Measurements from ENCODE around the gene PTPN3.

The PTPN3 gene

GRCh38 chr9:109428854-109429253 is 69.3 kb downstream of the PTPN3 start:
- no peaks in the 10 kb centered on the region for H3K4me1 Mint-ChIP-seq (ENCODE audit: low read depth in 2 of 2)
- H3K36me3 Mint-ChIP-seq (ENCODE audit: insufficient read depth) = no peaks in the 10 kb centered on the region
- ATAC-seq (replicated peaks) (no peak), DNase-seq (no peak)
- no peak overlapping the region for H3K27ac Mint-ChIP-seq
- H3K4me3 Mint-ChIP-seq = no peak overlapping the region
- peaks cover 11 to 12% of the 10 kb centered on the region in 2 donors for H3K27me3 Mint-ChIP-seq
- H3K9me3 Mint-ChIP-seq = no peaks in the 10 kb centered on the region

DNA sequence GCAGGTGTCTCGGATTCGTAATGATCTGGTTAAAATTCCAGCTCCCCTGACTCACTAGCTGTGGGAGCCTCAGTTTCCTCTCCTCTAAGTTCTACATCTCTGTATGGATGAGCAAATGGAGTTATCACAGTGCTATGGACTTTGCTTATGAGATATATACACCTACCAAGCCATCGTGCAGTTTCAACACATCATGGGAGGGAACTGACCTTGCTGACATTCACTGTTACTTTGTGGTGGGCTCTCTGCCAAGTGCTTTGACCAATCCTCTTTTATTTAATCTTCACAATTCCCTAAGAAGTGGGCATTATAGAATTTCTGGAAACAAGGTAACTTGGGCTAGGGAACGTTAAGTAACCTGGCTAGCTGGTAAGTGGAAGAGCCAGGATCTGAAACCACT is 70.2 kb downstream of the PTPN3 start:
- no peak for DNase-seq
- Mint-ChIP-seq H3K4me1 (ENCODE audit: low read depth in 2 of 2) (no peaks in the 10 kb centered on the region), H3K36me3 (ENCODE audit: insufficient read depth) (no peaks in the 10 kb centered on the region)

GRCh38 chr9:109426626-109427402 is 71.3 kb downstream of the PTPN3 start:
- ATAC-seq (replicated peaks) (no peak), DNase-seq (no peak)
- Mint-ChIP-seq H3K36me3 (ENCODE audit: insufficient read depth) (no peaks in the 10 kb centered on the region), H3K27ac (no peak overlapping the region), H3K9me3 (no peaks in the 10 kb centered on the region), H3K4me3 (no peak overlapping the region), H3K27me3 (peaks cover 5 to 12% of the 10 kb centered on the region in 2 donors), H3K4me1 (ENCODE audit: low read depth in 2 of 2) (no peaks in the 10 kb centered on the region)

More for the DNA sequence above, 70.2 kb downstream of the PTPN3 start:
- ATAC-seq (replicated peaks) = no peak
- Mint-ChIP-seq H3K27ac (no peak overlapping the region), H3K27me3 (peaks cover 11 to 12% of the 10 kb centered on the region in 2 donors), H3K4me3 (no peak overlapping the region), H3K9me3 (no peaks in the 10 kb centered on the region)

DNA sequence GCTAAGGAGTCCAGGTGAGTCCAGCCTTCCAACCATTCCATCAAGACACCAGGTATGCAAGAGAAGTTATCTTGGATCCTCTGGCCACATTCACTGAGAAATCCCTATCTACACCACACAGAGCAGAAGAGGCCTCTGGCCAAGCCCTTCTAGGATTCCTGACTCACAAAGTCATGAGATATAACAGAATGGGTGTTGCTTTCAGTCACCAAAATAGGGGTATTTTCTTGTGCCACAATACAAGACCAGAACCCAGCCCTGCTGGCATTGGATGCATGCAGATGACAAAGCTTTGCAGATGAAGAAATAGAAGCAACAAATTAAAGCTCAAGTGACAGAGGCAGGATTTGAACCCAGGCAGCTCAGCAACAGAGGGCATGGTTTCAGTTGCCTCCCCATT is 73.5 kb downstream of the PTPN3 start:
- ATAC-seq (replicated peaks) = no peak
- no peak overlapping the region for H3K27ac Mint-ChIP-seq
- H3K4me3 Mint-ChIP-seq = no peak overlapping the region

DNA sequence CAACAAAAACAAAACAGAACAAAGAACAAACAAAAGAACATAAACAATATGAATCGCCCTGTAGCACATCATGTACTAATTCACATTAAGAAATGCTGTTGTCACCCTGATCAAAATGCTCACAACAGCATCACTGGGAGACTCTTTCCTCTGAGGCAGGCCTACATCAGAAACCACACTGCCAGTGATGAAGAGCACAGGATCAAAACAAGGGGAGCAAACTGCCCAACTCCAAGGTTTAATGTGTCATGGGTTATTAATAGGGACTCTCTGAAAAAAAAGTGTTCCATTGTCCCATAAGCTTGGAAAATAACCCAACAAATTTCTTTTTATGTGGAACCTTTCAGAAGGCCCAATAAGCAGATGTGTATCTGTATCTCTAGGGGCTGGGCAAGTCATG is 74.2 kb downstream of the PTPN3 start:
- Mint-ChIP-seq H3K27ac (no peak overlapping the region), H3K27me3 (peaks cover 0 to 14% of the 10 kb centered on the region in 2 donors), H3K9me3 (no peaks in the 10 kb centered on the region), H3K4me1 (ENCODE audit: low read depth in 2 of 2) (no peaks in the 10 kb centered on the region), H3K4me3 (no peak overlapping the region), H3K36me3 (ENCODE audit: insufficient read depth) (no peaks in the 10 kb centered on the region)
- ATAC-seq (replicated peaks) (no peak), DNase-seq (no peak)

More for the DNA sequence above, 73.5 kb downstream of the PTPN3 start:
- no peak for DNase-seq
- no peaks in the 10 kb centered on the region for H3K9me3 Mint-ChIP-seq
- no peaks in the 10 kb centered on the region for H3K36me3 Mint-ChIP-seq (ENCODE audit: insufficient read depth)
- H3K4me1 Mint-ChIP-seq (ENCODE audit: low read depth in 2 of 2) = no peaks in the 10 kb centered on the region
- H3K27me3 Mint-ChIP-seq = peaks cover 0 to 14% of the 10 kb centered on the region in 2 donors

DNA sequence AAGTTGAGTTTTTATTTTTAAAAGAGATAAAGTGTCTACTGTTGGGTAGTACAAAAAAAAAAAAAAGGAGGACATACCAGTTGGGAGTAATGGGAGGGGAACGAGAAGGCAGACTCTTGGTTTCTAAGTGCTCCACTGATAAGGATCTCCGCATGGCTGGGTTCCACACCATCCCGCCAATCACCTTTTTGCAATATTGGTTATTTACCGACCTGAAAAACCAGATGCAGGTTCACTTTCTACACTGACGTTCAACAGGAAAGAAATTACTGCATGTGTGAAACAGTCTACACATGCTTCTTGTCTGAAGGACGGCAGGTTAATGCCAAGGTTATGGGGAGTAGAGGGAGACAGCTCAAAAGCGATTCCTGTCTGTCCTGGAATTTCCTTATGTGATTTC is 75.5 kb downstream of the PTPN3 start:
- no peak overlapping the region for H3K4me3 Mint-ChIP-seq
- no peaks in the 10 kb centered on the region for H3K9me3 Mint-ChIP-seq
- H3K27me3 Mint-ChIP-seq = peaks cover 0 to 14% of the 10 kb centered on the region in 2 donors
- no peak overlapping the region for H3K27ac Mint-ChIP-seq
- no peak for ATAC-seq (replicated peaks)
- no peaks in the 10 kb centered on the region for H3K36me3 Mint-ChIP-seq (ENCODE audit: insufficient read depth)
- no peak for DNase-seq
- no peaks in the 10 kb centered on the region for H3K4me1 Mint-ChIP-seq (ENCODE audit: low read depth in 2 of 2)

DNA sequence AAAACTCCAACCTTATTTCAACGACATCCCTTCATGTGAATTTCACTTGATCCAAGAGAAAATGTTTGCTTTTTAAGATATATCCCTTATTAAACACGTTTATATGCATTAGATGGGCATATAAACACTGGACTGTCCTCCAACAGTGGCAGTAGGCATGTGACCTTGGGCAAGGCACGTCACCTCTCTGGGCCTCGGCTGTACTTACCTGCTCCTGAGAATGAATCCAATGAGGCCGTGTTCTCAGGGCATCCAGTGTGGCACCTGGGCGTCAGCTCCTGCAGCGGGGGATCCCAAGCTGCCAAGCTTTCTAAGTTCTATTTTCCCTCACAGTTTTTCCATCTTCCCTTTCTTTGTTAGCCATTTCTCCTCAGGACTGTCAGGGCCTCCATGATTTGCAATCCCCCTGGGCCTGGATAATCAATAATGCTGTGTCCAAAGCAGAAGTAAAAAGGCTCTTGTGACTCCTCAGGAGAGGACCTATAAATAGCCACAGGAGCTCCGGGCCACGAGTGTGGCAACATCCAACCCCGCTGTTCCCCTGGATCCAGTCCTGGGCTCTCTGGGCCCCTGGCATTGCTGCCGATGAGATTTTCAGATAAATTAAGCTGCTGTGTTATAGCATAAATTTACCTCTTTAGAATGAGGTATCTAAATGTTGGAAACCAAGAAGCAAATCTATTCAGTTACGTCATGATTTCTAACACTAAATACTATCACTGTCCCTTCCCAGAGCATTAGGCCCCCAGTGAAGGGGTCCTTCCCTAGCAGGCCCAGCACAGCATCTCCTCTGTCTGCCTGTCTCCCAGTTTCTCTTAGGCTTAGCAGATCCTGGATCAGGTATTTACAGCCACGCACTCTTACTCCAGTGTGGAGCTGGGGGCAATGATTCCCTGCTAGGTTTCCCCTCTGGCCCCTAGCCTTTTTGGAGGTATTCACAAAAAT is 76.8 kb downstream of the PTPN3 start:
- Mint-ChIP-seq H3K4me1 (ENCODE audit: low read depth in 2 of 2) (no peaks in the 10 kb centered on the region), H3K27me3 (peaks cover 0 to 8% of the 10 kb centered on the region in 2 donors), H3K9me3 (no peaks in the 10 kb centered on the region), H3K4me3 (no peak overlapping the region), H3K36me3 (ENCODE audit: insufficient read depth) (no peaks in the 10 kb centered on the region), H3K27ac (no peak overlapping the region)
- ATAC-seq (replicated peaks) (no peak), DNase-seq (no peak)

- Mint-ChIP-seq H3K4me3 (no peak overlapping the region), H3K36me3 (ENCODE audit: insufficient read depth) (no peaks in the 10 kb centered on the region), H3K27ac (no peak overlapping the region), H3K27me3 (peaks cover 8 to 19% of the 10 kb centered on the region in 2 donors), H3K4me1 (ENCODE audit: low read depth in 2 of 2) (no peaks in the 10 kb centered on the region), H3K9me3 (peaks cover 0 to 3% of the 10 kb centered on the region in 2 donors)
- ATAC-seq (replicated peaks) (no peak), DNase-seq (no peak)
Measured at GRCh38 chr9:109419531-109419930, 78.6 kb downstream of the PTPN3 start.

DNA sequence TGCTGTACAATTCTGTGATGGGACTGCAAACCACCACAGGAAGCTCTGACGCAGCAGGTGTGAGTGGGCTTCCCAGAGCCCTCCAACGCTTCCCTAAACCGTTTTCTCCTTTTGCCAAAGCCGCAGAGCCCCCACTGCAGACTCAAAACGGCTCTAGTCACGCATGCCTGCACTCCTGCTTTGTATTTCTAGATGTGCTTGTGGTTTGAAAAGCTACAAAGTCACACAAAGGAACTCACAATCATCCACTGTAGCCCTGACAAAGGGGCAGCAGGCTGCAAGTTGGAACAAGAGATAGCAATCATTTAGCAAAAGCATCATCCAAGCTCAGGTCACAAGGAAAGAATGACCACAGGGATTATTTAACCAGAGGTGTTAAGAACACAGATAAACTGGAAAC is 79.3 kb downstream of the PTPN3 start:
- H3K4me1 Mint-ChIP-seq (ENCODE audit: low read depth in 2 of 2) = no peaks in the 10 kb centered on the region
- no peaks in the 10 kb centered on the region for H3K36me3 Mint-ChIP-seq (ENCODE audit: insufficient read depth)
- ATAC-seq (replicated peaks) (no peak), DNase-seq (no peak)
- H3K27ac Mint-ChIP-seq = no peak overlapping the region
- peaks cover 10 to 19% of the 10 kb centered on the region in 2 donors for H3K27me3 Mint-ChIP-seq
- no peak overlapping the region for H3K4me3 Mint-ChIP-seq
- H3K9me3 Mint-ChIP-seq = peaks cover 0 to 3% of the 10 kb centered on the region in 2 donors

DNA sequence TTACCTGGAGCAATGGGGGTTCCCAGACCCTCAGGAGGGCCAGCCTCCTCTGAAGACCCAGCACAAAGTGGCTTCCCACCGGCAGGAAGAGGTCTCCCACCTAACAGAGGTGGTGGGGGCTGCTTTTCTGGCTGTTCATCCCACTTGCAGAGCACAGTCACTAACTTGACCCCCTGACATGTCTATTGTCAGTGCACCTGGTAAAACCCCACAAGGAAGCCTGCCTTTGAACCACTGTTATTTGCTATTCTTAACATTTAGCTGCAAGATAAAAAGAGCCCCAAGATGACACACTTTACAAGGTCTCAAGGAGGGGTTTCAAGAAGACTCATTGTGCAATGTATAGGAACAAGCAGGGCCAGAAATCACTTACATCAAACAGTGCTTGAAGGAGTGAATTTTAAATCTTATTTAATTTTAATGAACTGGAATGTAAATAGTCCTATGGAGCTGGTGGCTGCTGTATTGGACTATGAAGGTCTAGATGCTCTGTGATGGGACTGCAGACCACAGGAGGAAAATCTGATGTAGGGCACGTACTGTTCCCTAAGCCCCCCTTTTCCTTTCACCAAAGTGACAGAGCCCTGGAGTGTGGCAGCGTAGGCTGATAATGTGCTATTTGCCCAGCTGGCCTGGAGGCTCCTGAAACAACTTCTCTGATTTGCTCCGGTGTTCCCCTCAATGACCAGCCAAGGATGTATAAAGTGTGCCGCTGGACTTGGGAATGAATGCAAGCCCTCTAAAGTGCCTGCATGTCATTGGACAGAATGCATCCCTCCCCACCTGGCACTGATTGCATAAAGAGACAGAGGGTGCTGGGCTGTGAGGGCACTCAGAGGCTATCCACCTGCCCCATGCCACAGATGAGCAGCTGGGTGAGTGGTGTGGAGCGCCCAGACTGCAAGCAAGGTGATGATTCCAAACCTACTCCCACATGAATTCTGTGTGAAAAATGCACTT is 80.2 kb downstream of the PTPN3 start:
- Mint-ChIP-seq H3K27ac (no peak overlapping the region), H3K27me3 (peaks cover 18 to 19% of the 10 kb centered on the region in 2 donors), H3K4me1 (ENCODE audit: low read depth in 2 of 2) (no peaks in the 10 kb centered on the region), H3K4me3 (no peak overlapping the region), H3K36me3 (ENCODE audit: insufficient read depth) (no peaks in the 10 kb centered on the region), H3K9me3 (peaks cover 0 to 3% of the 10 kb centered on the region in 2 donors)
- no peak for DNase-seq
- ATAC-seq (replicated peaks) = no peak

DNA sequence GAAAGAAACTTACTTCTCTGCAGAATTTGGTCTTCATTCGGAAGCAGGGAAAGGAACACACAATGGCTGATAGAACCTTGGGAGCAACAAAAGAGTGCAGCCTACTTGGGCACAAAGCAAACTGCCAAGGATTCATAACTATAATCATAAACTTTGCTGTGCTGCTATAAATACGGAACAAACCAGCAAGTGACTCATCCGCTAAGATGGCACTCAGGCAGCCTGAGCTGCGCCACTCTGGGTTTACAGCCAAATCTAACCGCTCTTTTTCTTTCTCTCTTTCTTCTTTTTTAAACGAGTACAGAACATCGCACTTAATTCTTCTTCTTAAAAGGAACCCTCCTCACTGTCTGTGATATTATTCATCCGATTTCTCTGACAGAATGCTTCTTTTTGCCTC is 81.1 kb downstream of the PTPN3 start:
- no peak overlapping the region for H3K27ac Mint-ChIP-seq
- DNase-seq (no peak), ATAC-seq (replicated peaks) (no peak)
- H3K4me3 Mint-ChIP-seq = no peak overlapping the region
- no peaks in the 10 kb centered on the region for H3K36me3 Mint-ChIP-seq (ENCODE audit: insufficient read depth)
- H3K4me1 Mint-ChIP-seq (ENCODE audit: low read depth in 2 of 2) = no peaks in the 10 kb centered on the region
- H3K9me3 Mint-ChIP-seq = peaks cover 0 to 3% of the 10 kb centered on the region in 2 donors
- peaks cover 18 to 19% of the 10 kb centered on the region in 2 donors for H3K27me3 Mint-ChIP-seq

DNA sequence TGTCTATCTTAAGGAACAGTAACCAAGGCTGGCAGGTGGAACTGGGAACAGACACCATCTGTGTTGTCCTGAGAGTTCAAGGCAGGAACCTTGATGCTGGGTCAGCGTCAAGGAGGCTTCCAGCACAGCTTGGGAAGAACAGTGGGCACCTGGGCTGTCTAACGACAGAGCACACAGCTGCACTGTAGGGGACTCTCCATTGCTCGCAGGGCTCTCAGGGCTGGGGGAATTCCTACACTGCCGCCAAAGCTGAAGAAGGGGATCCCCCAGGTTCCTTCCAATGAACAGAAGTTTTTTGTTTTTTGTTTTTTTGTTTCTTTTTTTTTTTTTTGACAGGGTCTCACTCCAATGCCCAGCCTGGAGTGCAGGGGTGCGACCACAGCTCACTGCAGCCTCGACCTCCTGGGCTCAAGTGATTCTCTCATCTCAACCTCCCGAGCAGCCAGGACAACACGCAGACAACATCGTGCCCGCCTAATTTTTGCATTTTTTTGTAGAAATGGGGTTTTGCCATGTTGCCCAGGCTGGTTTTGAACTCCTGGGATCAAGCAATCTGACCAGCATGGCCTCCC is 81.9 kb downstream of the PTPN3 start:
- Mint-ChIP-seq H3K4me3 (no peak overlapping the region), H3K9me3 (peaks cover 0 to 3% of the 10 kb centered on the region in 2 donors), H3K27me3 (peaks cover 13 to 18% of the 10 kb centered on the region in 2 donors), H3K4me1 (ENCODE audit: low read depth in 2 of 2) (no peaks in the 10 kb centered on the region), H3K36me3 (ENCODE audit: insufficient read depth) (no peaks in the 10 kb centered on the region), H3K27ac (no peak overlapping the region)
- ATAC-seq (replicated peaks) = no peak
- DNase-seq = no peak
